ENCODE data around the gene DNM3. TPM values are rescaled to one million over a fixed set of nuclear protein-coding genes. Genes with fewer than 3 reads are reported as not detected.

DNM3 gene
- total and polyA plus RNA-seq, 2 experiments from 2014 or later: 5.2 to 12.2 TPM

DNA sequence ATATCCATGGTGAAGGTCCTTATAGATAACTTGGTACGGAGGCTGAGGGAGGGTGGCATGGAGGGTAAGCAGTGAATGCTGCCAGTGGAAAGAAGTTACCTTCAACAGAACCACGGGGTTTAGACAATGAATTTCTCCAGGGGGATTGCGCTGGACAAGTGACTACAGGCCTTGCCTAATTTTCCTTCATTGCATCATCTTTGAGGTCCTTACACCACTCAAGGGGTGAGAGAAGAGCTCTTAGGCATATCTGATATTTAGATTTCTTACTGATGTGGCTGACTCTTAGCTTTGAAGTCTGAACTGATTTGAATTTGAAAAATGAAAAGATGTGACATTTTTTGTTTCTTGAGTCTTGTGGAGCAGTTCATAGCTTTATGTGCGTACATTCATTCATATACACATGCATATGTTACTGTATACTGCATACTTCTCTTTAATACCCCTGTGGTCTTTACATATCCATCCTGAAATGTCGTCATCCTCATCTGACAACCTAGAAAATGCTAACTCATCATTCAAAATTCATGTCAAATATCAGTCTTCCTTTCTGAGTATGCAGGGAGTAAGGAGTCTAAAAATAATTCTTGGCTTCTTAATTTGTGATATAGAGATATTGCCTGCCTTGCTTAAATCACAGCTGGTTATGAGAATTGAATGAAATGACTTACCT is 63.6 kb downstream of the DNM3 start (continued):
- TF ChIP-seq, protein P1, sequence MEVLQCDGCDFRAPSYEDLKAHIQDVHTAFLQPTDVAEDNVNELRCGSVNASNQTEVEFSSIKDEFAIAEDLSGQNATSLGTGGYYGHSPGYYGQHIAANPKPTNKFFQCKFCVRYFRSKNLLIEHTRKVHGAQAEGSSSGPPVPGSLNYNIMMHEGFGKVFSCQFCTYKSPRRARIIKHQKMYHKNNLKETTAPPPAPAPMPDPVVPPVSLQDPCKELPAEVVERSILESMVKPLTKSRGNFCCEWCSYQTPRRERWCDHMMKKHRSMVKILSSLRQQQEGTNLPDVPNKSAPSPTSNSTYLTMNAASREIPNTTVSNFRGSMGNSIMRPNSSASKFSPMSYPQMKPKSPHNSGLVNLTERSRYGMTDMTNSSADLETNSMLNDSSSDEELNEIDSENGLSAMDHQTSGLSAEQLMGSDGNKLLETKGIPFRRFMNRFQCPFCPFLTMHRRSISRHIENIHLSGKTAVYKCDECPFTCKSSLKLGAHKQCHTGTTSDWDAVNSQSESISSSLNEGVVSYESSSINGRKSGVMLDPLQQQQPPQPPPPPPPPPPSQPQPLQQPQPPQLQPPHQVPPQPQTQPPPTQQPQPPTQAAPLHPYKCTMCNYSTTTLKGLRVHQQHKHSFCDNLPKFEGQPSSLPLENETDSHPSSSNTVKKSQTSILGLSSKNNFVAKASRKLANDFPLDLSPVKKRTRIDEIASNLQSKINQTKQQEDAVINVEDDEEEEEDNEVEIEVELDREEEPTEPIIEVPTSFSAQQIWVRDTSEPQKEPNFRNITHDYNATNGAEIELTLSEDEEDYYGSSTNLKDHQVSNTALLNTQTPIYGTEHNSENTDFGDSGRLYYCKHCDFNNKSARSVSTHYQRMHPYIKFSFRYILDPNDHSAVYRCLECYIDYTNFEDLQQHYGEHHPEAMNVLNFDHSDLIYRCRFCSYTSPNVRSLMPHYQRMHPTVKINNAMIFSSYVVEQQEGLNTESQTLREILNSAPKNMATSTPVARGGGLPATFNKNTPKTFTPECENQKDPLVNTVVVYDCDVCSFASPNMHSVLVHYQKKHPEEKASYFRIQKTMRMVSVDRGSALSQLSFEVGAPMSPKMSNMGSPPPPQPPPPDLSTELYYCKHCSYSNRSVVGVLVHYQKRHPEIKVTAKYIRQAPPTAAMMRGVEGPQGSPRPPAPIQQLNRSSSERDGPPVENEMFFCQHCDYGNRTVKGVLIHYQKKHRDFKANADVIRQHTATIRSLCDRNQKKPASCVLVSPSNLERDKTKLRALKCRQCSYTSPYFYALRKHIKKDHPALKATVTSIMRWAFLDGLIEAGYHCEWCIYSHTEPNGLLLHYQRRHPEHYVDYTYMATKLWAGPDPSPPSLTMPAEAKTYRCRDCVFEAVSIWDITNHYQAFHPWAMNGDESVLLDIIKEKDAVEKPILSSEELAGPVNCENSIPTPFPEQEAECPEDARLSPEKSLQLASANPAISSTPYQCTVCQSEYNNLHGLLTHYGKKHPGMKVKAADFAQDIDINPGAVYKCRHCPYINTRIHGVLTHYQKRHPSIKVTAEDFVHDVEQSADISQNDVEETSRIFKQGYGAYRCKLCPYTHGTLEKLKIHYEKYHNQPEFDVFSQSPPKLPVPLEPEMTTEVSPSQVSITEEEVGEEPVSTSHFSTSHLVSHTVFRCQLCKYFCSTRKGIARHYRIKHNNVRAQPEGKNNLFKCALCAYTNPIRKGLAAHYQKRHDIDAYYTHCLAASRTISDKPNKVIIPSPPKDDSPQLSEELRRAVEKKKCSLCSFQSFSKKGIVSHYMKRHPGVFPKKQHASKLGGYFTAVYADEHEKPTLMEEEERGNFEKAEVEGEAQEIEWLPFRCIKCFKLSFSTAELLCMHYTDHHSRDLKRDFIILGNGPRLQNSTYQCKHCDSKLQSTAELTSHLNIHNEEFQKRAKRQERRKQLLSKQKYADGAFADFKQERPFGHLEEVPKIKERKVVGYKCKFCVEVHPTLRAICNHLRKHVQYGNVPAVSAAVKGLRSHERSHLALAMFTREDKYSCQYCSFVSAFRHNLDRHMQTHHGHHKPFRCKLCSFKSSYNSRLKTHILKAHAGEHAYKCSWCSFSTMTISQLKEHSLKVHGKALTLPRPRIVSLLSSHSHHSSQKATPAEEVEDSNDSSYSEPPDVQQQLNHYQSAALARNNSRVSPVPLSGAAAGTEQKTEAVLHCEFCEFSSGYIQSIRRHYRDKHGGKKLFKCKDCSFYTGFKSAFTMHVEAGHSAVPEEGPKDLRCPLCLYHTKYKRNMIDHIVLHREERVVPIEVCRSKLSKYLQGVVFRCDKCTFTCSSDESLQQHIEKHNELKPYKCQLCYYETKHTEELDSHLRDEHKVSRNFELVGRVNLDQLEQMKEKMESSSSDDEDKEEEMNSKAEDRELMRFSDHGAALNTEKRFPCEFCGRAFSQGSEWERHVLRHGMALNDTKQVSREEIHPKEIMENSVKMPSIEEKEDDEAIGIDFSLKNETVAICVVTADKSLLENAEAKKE (CRISPR knock-in tag; IDR thresholded peaks at IDR 0.05): no peak
- TF ChIP-seq, protein P2, sequence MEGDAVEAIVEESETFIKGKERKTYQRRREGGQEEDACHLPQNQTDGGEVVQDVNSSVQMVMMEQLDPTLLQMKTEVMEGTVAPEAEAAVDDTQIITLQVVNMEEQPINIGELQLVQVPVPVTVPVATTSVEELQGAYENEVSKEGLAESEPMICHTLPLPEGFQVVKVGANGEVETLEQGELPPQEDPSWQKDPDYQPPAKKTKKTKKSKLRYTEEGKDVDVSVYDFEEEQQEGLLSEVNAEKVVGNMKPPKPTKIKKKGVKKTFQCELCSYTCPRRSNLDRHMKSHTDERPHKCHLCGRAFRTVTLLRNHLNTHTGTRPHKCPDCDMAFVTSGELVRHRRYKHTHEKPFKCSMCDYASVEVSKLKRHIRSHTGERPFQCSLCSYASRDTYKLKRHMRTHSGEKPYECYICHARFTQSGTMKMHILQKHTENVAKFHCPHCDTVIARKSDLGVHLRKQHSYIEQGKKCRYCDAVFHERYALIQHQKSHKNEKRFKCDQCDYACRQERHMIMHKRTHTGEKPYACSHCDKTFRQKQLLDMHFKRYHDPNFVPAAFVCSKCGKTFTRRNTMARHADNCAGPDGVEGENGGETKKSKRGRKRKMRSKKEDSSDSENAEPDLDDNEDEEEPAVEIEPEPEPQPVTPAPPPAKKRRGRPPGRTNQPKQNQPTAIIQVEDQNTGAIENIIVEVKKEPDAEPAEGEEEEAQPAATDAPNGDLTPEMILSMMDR (conservative IDR thresholded peaks at IDR 0.05; ENCODE audit: low read depth in 2 of 2): no peak

GRCh38 chr1:171909711-171910110 is 68.4 kb downstream of the DNM3 start:
- H3K79me2 ChIP-seq (replicated peaks; ENCODE audit: insufficient read depth): no peaks in the 10 kb centered on the region
- H3K4me1 ChIP-seq (ENCODE audit: insufficient read depth): peaks cover 48% of the 10 kb centered on the region
- H3K36me3 ChIP-seq (ENCODE audit: insufficient read depth): no peaks in the 10 kb centered on the region
- Mint-ChIP-seq H3K36me3 (ENCODE audit: low read depth) (no peaks in the 10 kb centered on the region; the same call in 2 of the 3 replicates), H3K27me3 (ENCODE audit: insufficient read depth, low read depth, poor library complexity) (no peaks in the 10 kb centered on the region), H3K4me1 (peaks cover 38% of the 10 kb centered on the region), H3K27ac (peak overlapping the region; percentile 84), H3K9me3 (no peaks in the 10 kb centered on the region), H3K4me3 (no peak overlapping the region; the same call in 2 of the 3 replicates)
- DNase-seq (ENCODE audit: low spot score) (peak; percentile 73), ATAC-seq (peak; percentile 74)
- H3K27ac ChIP-seq (ENCODE audit: low read depth): peak overlapping the region; percentile 95
- H3K27me3 ChIP-seq (ENCODE audit: insufficient read depth): no peaks in the 10 kb centered on the region
- H2AFZ ChIP-seq: no peak overlapping the region
- peak overlapping the region; percentile 30; the same call in 1 of the 2 replicates for H3K4me2 ChIP-seq
- H3F3A ChIP-seq (replicated peaks; ENCODE audit: low read depth): no peaks in the 10 kb centered on the region; the same call in 1 of the 2 replicates
- no peak for TF ChIP-seq EZH2 (IDR thresholded peaks at IDR 0.05; ENCODE audit: low read depth, unreplicated experiment)
- no peak for TF ChIP-seq CREB1 (CRISPR knock-in tag; IDR thresholded peaks at IDR 0.05; ENCODE audit: low read depth)
- TF ChIP-seq ETS1 (IDR thresholded peaks at IDR 0.05): no peak
- peak; percentile 94 for TF ChIP-seq NANOG (IDR thresholded peaks at IDR 0.05; ENCODE audit: borderline replicate concordance)
- TF ChIP-seq POLR2AphosphoS5 (IDR thresholded peaks at IDR 0.05; ENCODE audit: low read depth): no peak
- no peak for TF ChIP-seq EZH2phosphoT487 (IDR thresholded peaks at IDR 0.05; ENCODE audit: unreplicated experiment)
- no peak for TF ChIP-seq JUNB (IDR thresholded peaks at IDR 0.05; ENCODE audit: unreplicated experiment)
- no peak for TF ChIP-seq ZNF331 (CRISPR knock-in tag; IDR thresholded peaks at IDR 0.05; ENCODE audit: low read depth)
- H3K4me3 ChIP-seq: no peak overlapping the region
- no peaks in the 10 kb centered on the region for H4K20me1 ChIP-seq (replicated peaks; ENCODE audit: insufficient read depth)
- no peaks in the 10 kb centered on the region for H3K9me2 ChIP-seq (ENCODE audit: insufficient read depth)
